ENCODE results near the gene BRPF3. TPM values are rescaled to one million over a fixed set of nuclear protein-coding genes. Genes with fewer than 3 reads are reported as not detected.
A peak's percentile ranks its signal among the peaks of the same experiment; 100 is the strongest.

BRPF3 gene
- total RNA-seq, 1 experiment from 2014 or later, result 14.3 TPM

- ChIA-PET CTCF (no interaction called here), POLR2A (ENCODE audit: unreplicated experiment) (no interaction called here)
- ATAC-seq (no peak), DNase-seq (peak; percentile 26)
- no peak overlapping the region for H3K27ac ChIP-seq (ENCODE audit: low read length)
- BruUV-seq (replicated peaks), result no TSS peak
- H3K4me3 ChIP-seq (ENCODE audit: low read length), result no peak overlapping the region
- H3K36me3 ChIP-seq (ENCODE audit: low read depth, low read length), result no peaks in the 10 kb centered on the region
- H2AFZ ChIP-seq (ENCODE audit: low read length), result no peak overlapping the region
- H3K4me1 ChIP-seq (ENCODE audit: insufficient read depth, low read length), result peaks cover 23% of the 10 kb centered on the region
- H3K27me3 ChIP-seq (ENCODE audit: low read length), result no peaks in the 10 kb centered on the region
- no peaks in the 10 kb centered on the region for H3K9me3 ChIP-seq (ENCODE audit: low read length)
- no peaks in the 10 kb centered on the region for H4K20me1 ChIP-seq (ENCODE audit: low read length)
- H3K9ac ChIP-seq (ENCODE audit: low read length), result no peak overlapping the region
- H3K79me2 ChIP-seq (ENCODE audit: low read length), result no peaks in the 10 kb centered on the region
- TF ChIP-seq CTCF (conservative IDR thresholded peaks at IDR 0.05; ENCODE audit: low read depth, low read length) (no peak), EZH2phosphoT487 (IDR thresholded peaks at IDR 0.05; ENCODE audit: borderline replicate concordance, low read length) (no peak), EZH2 (IDR thresholded peaks at IDR 0.05; ENCODE audit: low read length, unreplicated experiment) (no peak)
- H3F3A ChIP-seq (ENCODE audit: low read length, unreplicated experiment), result no peaks in the 10 kb centered on the region
- H3K4me2 ChIP-seq (ENCODE audit: low read length), result no peak overlapping the region
- H3K9me2 ChIP-seq (replicated peaks; ENCODE audit: low read length), result no peaks in the 10 kb centered on the region
- intact Hi-C loops (cut with micrococcal nuclease), result no loop called here
Measured at GRCh38 chr6:36246506-36247268, 50.1 kb downstream of the BRPF3 start.

GRCh38 chr6:36247693-36248092 lies 51.1 kb downstream of the BRPF3 start:
- ChIA-PET POLR2A (ENCODE audit: unreplicated experiment) (no interaction called here), CTCF (no interaction called here)
- intact Hi-C loops (cut with micrococcal nuclease), result no loop called here
- H3K9me3 ChIP-seq (ENCODE audit: low read length), result no peaks in the 10 kb centered on the region
- peak overlapping the region; percentile 29; the same call in 1 of the 2 replicates for H2AFZ ChIP-seq (ENCODE audit: low read length)
- no peaks in the 10 kb centered on the region for H3K79me2 ChIP-seq (ENCODE audit: low read length)
- no peak overlapping the region for H3K4me3 ChIP-seq (ENCODE audit: low read length)
- H3K9ac ChIP-seq (ENCODE audit: low read length), result no peak overlapping the region
- no peaks in the 10 kb centered on the region for H3K9me2 ChIP-seq (replicated peaks; ENCODE audit: low read length)
- TF ChIP-seq CTCF (conservative IDR thresholded peaks at IDR 0.05; ENCODE audit: low read depth, low read length), result no peak
- no peak for TF ChIP-seq EZH2phosphoT487 (IDR thresholded peaks at IDR 0.05; ENCODE audit: borderline replicate concordance, low read length)
- no peak for TF ChIP-seq EZH2 (IDR thresholded peaks at IDR 0.05; ENCODE audit: low read length, unreplicated experiment)
- no peaks in the 10 kb centered on the region for H4K20me1 ChIP-seq (ENCODE audit: low read length)
- peak overlapping the region; percentile 10; the same call in 1 of the 2 replicates for H3K4me2 ChIP-seq (ENCODE audit: low read length)
- H3K27me3 ChIP-seq (ENCODE audit: low read length), result no peaks in the 10 kb centered on the region
- H3K27ac ChIP-seq (ENCODE audit: low read length), result 0 out of 2 replicates have a peak overlapping the region, but pooled peaks have one; percentile 6
- BruUV-seq (replicated peaks), result no TSS peak
- no peaks in the 10 kb centered on the region for H3K36me3 ChIP-seq (ENCODE audit: low read depth, low read length)
- H3F3A ChIP-seq (ENCODE audit: low read length, unreplicated experiment), result no peaks in the 10 kb centered on the region
- DNase-seq (peak; percentile 45), ATAC-seq (peak; percentile 29; the same call in 1 of the 2 replicates)
- H3K4me1 ChIP-seq (ENCODE audit: insufficient read depth, low read length), result peaks cover 23% of the 10 kb centered on the region

GRCh38 chr6:36248980-36249379 lies 52.4 kb downstream of the BRPF3 start:
- ChIA-PET CTCF (no interaction called here), POLR2A (ENCODE audit: unreplicated experiment) (no interaction called here)
- H3K9me2 ChIP-seq (replicated peaks; ENCODE audit: low read length), result no peaks in the 10 kb centered on the region
- H3K4me3 ChIP-seq (ENCODE audit: low read length), result no peak overlapping the region
- no peaks in the 10 kb centered on the region for H4K20me1 ChIP-seq (ENCODE audit: low read length)
- no peak for TF ChIP-seq EZH2 (IDR thresholded peaks at IDR 0.05; ENCODE audit: low read length, unreplicated experiment)
- peak; percentile 33; the same call in 1 of the 2 replicates for TF ChIP-seq CTCF (conservative IDR thresholded peaks at IDR 0.05; ENCODE audit: low read depth, low read length)
- no TSS peak for BruUV-seq (replicated peaks)
- no peak overlapping the region for H3K4me2 ChIP-seq (ENCODE audit: low read length)
- H3K27ac ChIP-seq (ENCODE audit: low read length), result no peak overlapping the region
- no peaks in the 10 kb centered on the region for H3K9me3 ChIP-seq (ENCODE audit: low read length)
- intact Hi-C loops (cut with micrococcal nuclease), result no loop called here
- ATAC-seq (peak; percentile 35; the same call in 1 of the 2 replicates), DNase-seq (peak; percentile 57)
- H3K27me3 ChIP-seq (ENCODE audit: low read length), result no peaks in the 10 kb centered on the region
- no peak overlapping the region for H2AFZ ChIP-seq (ENCODE audit: low read length)
- peaks cover 23% of the 10 kb centered on the region for H3K4me1 ChIP-seq (ENCODE audit: insufficient read depth, low read length)
- H3K9ac ChIP-seq (ENCODE audit: low read length), result no peak overlapping the region
- no peaks in the 10 kb centered on the region for H3K36me3 ChIP-seq (ENCODE audit: low read depth, low read length)
- no peaks in the 10 kb centered on the region for H3K79me2 ChIP-seq (ENCODE audit: low read length)
- H3F3A ChIP-seq (ENCODE audit: low read length, unreplicated experiment), result no peaks in the 10 kb centered on the region
